Stomach (tissue), 9 donors: ENCODE data around the gene CYB5D1. TPM values are rescaled to one million over a fixed set of nuclear protein-coding genes. Genes with fewer than 3 reads are reported as not detected.
"Not testable (repeated sequence)": the region's sequence is repeated elsewhere in the genome, so short reads cannot be mapped to it uniquely, and the experiment has no call there.

Experiments used
- DNase-seq, 2 donors: peaks; one replicate each; pipeline versions ENCODE4 v3.0.0 to v3.0.0-alpha.2; 2013 to 2019
- H3K27ac ChIP-seq, 5 donors: fragments of 200-600 bp in 4 of 5; sonication (generic) in 4 of 5; one replicate each; pipeline ENCODE4 v1.5.1; 2013 to 2019; ENCODE audit warnings: mild to moderate bottlenecking in 1 of 5, moderate library complexity in 1 of 5
- H3K27me3 ChIP-seq, 3 donors: fragments of 200-600 bp; sonication (generic); one replicate each; pipeline ENCODE4 v1.5.1; 2017 to 2019; ENCODE audit warnings: mixed run types in 1 of 3
- H3K36me3 ChIP-seq, 4 donors: fragments of 200-600 bp; sonication (generic); 1 replicate in 3 of 4; 2 replicates in 1 of 4; pipeline ENCODE4 v1.5.1; 2016 to 2019
- H3K4me1 ChIP-seq, 4 donors: fragments of 200-600 bp; sonication (generic); one replicate each; pipeline ENCODE4 v1.5.1; 2016 to 2019
- H3K4me3 ChIP-seq, 4 donors: fragments of 200-600 bp; sonication (generic) in 3 of 4; one replicate each; pipeline ENCODE4 v1.5.1; 2016 to 2019; ENCODE audit warnings: mild to moderate bottlenecking in 1 of 4
- H3K9me3 ChIP-seq, 4 donors: fragments of 200-600 bp; sonication (generic); one replicate each; pipeline ENCODE4 v1.5.1; 2016 to 2019
- EP300 ChIP-seq: sonication (generic); formaldehyde crosslinking; IDR thresholded peaks from one replicate; pipeline ENCODE4 v1.6.1; 2017; ENCODE audit warnings: antibody characterized with exemption
- POLR2A ChIP-seq, 4 donors: fragments of 450-650 bp; IDR thresholded peaks; one replicate each; pipeline ENCODE4 v1.6.1; 2016; ENCODE audit warnings: antibody characterized with exemption in 4 of 4, control low read depth in 2 of 4, mild to moderate bottlenecking in 1 of 4, moderate library complexity in 1 of 4
- POLR2AphosphoS5 ChIP-seq, 3 donors: sonication (generic); formaldehyde crosslinking; IDR thresholded peaks; one replicate each; pipeline ENCODE4 v1.6.1; 2016; ENCODE audit warnings: antibody characterized with exemption in 3 of 3
- WGBS, 5 donors: extraction: QIAGEN DNeasy Blood & Tissue Kit in 3 of 5; methylation state at CpG; one replicate each; pipeline versions ENCODE4 v1.1.5 to v1.1.7; 2013 to 2018; 5-methylcytosine and 5-hydroxymethylcytosine counted together
- intact Hi-C: fragments of 100-400 bp; cut with DNase I; formaldehyde crosslinking; loops from one replicate; pipeline ENCODE4 v1.15.1; 2023; ENCODE audit warnings: low total_unique reads
- polyA plus RNA-seq, 3 donors: library from polyadenylated mRNA; stranded (reverse); fragments of 200-250 nt; gene quantifications; one replicate each; pipeline ENCODE4 v1.2.3, GENCODE V29; 2013
- total RNA-seq, 5 donors: library from RNA; depleted of rRNA; stranded (reverse); fragments of >200 nt; gene quantifications; one replicate each; pipeline versions ENCODE4 v1.1.0 to v1.2.3, GENCODE V29; 2014 to 2016
- TF ChIP-seq, protein P1 (sequence below), 7 experiments: fragments of 450-650 bp in 4 of 7; fragments of 200-600 bp in 3 of 7; sonication (generic) in 3 of 7; IDR thresholded peaks; one replicate each; pipeline ENCODE4 v1.5.1; 2016 to 2019; ENCODE audit warnings: antibody characterized with exemption in 7 of 7, control low read depth in 2 of 7, mild to moderate bottlenecking in 1 of 7
- donor health status: healthy with polysubstance abuse.
- donor health status: Bipolar disorder and iron deficiency.
- donor health status: healthy.

The CYB5D1 gene
- total and polyA plus RNA-seq, 8 donors = 1.8 to 12.0 (median 4.9) TPM; not detected in 1

DNA sequence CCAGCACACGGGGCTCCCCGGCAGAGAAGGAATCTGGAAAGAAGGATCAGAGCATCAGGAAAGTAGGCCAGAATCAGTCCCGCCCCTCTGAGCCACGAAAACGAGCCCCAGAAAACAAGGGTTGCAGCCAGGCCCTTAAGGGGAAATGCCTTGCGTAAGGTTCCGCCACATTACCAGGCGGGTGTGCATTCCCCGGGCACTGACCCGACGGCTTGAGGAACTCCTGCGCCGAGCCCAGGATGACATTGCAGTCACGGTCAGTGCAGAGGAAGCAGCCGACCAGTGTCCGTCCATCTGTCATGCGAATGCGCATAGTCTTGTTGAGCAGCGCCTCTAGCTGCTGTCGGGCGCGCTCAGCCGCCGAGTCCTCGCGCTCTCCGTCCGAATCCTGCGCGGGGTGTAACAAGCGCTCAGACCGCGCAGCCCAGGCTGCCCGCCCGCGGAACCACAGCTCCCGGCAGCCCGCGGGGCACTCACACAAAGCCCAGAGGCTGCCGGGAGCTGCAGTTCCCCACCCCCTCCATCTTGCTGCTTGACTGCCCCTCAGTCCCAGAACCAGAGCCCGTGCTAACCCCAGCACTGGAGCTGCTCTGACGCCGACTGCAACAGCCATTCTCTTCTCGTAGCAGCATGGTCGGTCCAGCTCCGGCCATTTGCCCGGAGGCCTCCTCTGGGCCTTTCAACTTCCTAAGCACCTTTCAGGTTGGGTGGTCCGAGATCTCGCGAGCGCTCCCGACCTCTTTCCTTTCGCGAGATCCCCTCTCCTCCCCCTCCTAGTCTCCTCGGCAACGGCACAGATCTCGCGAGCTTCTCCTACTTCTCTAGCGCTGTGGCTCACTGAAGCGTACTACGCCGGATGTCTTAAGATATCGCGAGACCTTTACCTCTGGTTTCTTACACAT, 741 bp upstream of the CYB5D1 start, which contains the start of gene NAA38:
Gene NAA38, minus strand, starts transcription at position 749 of the 902 bp plus-strand sequence. Its CDS starts 96 bp downstream, at position 653.
- 0 to 1% (median 0%) methylated on average over 29 to 64 of the region's 64 CpGs for WGBS, 5 donors
- peaks cover 19 to 55% (median 43%) of the 10 kb centered on the region in 4 donors for H3K36me3 ChIP-seq
- no peaks in the 10 kb centered on the region for H3K27me3 ChIP-seq
- H3K27ac ChIP-seq = peak within 1 kb of the TSS; percentile 93 to 96 (median 94)
- H3K4me3 ChIP-seq = peak within 1 kb of the TSS; percentile 64 to 77 (median 68)
- intact Hi-C loops = loop anchor here (10.0 kb wide), 1 partner anchor 112 kb away; no protein-coding TSS in a partner anchor
- no peaks in the 10 kb centered on the region for H3K9me3 ChIP-seq
- peaks cover 33 to 51% (median 43%) of the 10 kb centered on the region in 4 donors for H3K4me1 ChIP-seq
- TF ChIP-seq, protein P1, sequence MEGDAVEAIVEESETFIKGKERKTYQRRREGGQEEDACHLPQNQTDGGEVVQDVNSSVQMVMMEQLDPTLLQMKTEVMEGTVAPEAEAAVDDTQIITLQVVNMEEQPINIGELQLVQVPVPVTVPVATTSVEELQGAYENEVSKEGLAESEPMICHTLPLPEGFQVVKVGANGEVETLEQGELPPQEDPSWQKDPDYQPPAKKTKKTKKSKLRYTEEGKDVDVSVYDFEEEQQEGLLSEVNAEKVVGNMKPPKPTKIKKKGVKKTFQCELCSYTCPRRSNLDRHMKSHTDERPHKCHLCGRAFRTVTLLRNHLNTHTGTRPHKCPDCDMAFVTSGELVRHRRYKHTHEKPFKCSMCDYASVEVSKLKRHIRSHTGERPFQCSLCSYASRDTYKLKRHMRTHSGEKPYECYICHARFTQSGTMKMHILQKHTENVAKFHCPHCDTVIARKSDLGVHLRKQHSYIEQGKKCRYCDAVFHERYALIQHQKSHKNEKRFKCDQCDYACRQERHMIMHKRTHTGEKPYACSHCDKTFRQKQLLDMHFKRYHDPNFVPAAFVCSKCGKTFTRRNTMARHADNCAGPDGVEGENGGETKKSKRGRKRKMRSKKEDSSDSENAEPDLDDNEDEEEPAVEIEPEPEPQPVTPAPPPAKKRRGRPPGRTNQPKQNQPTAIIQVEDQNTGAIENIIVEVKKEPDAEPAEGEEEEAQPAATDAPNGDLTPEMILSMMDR (IDR thresholded peaks at IDR 0.05) = peak in 4 of 7 experiments; percentile 9 to 71 (median 40)
- TF ChIP-seq EP300 = no peak
- TF ChIP-seq POLR2AphosphoS5 (IDR thresholded peaks at IDR 0.05) = peak; percentile 79 to 92 (median 89)
- peak; percentile 96 to 99 for DNase-seq

DNA sequence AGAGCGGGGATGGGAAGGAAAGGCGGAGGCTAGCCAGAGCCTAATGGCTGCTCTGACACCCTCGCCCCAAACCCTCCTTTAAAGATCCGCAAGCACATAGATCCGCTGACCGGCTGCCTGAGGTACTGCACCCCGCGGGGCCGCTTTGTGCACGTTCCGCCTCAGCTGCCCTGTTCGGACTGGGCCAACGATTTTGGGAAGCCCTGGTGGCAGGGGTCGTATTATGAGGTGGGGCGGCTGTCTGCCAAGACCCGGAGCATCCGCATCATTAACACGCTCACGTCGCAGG, 663 bp downstream of the CYB5D1 start:
- DNase-seq = peak in 1 of 2 donors; percentile 79
- H3K4me3 ChIP-seq = peak overlapping the region; percentile 64 to 77 (median 68)
- peaks cover 6 to 41% (median 29%) of the 10 kb centered on the region in 4 donors for H3K36me3 ChIP-seq
- no peaks in the 10 kb centered on the region for H3K27me3 ChIP-seq
- intact Hi-C loops = loop anchor here (10.0 kb wide), 1 partner anchor 114 kb away; no protein-coding TSS in a partner anchor
- H3K27ac ChIP-seq = peak overlapping the region; percentile 93 to 96 (median 94)
- no peak for TF ChIP-seq EP300
- TF ChIP-seq, protein P1 (IDR thresholded peaks at IDR 0.05) = peak in 4 of 7 experiments; percentile 24 to 49 (median 44)
- TF ChIP-seq POLR2A (IDR thresholded peaks at IDR 0.05) = no peak
- no peak for TF ChIP-seq POLR2AphosphoS5 (IDR thresholded peaks at IDR 0.05)
- WGBS, 5 donors = 19 to 32% (median 23%) methylated on average over 20 of the region's 20 CpGs
- H3K4me1 ChIP-seq = peaks cover 36 to 56% (median 46%) of the 10 kb centered on the region in 4 donors
- H3K9me3 ChIP-seq = no peaks in the 10 kb centered on the region

DNA sequence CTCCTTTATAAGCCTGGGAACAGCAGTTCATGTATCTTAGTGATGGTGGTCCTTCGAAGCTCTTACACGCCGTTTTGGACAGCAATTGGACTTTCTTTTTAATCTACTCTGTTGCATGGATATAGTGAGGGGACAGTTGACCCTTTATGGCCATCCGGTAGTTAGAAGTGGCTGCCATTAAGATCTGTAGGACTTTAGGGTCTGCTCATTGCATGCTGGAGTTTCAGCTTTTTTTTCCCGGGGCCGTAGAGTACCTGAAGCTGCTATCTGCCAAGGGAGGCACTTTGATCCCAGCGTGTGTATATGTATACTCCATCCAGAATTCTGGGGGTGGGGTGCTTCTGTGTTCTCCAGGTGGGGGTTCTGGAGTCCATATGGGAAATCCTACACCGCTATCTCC, 1.2 kb downstream of the CYB5D1 start:
- peak in 1 of 2 donors; percentile 7 for DNase-seq
- Histone ChIP-seq H3K4me1 (peaks cover 36 to 59% (median 49%) of the 10 kb centered on the region in 4 donors), H3K9me3 (no peaks in the 10 kb centered on the region), H3K27me3 (no peaks in the 10 kb centered on the region), H3K36me3 (peaks cover under 1 to 35% (median 25%) of the 10 kb centered on the region in 4 donors), H3K27ac (peak overlapping the region in 3 of 5 donors; percentile 94 to 96 (median 94)), H3K4me3 (peak overlapping the region; percentile 64 to 77 (median 68))
- intact Hi-C loops = loop anchor here (10.0 kb wide), 1 partner anchor 114 kb away; no protein-coding TSS in a partner anchor
- 69 to 80% (median 75%) methylated on average over 8 of the region's 8 CpGs for WGBS, 5 donors
- TF ChIP-seq, protein P1 (IDR thresholded peaks at IDR 0.05) = no peak
- TF ChIP-seq EP300 (no peak), POLR2A (IDR thresholded peaks at IDR 0.05) (no peak), POLR2AphosphoS5 (IDR thresholded peaks at IDR 0.05) (no peak)

DNA sequence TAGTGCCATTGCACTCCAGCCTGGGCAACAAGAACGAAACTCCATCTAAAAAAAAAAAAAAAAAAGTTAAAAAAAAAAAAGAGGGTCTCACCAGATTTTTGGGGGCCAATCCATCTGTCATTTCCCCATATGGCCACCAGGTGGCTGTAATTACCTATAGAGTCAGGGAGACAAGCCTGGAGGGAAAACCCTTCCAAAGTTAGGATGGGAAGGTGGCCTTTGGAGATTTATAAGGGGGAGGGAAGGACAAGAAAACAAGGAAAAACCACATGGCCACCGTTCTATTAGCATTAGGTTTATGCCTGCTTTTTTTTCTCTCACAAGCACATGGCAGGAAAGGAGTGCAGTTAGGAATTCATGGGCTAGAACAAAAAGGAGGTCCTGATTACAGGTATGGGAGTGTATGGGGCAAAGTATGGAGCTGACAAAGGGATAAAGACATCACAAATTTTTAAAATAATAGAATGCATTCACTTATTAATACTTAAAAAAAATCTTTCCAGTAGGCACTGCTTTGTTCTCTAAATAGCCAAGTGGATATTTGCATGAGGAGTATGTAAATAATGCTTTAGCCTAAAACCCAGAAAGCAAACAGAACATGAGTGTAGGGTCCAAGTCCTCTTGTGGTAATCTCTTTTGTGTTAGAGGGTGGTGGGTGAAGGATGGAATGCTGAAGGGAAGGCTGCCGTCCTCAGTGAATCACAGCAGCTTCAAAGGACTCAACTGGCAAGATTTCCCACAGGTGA, 5.1 kb downstream of the CYB5D1 start:
- H3K9me3 ChIP-seq = no peaks in the 10 kb centered on the region
- intact Hi-C loops = no loop called here
- TF ChIP-seq, protein P1 (IDR thresholded peaks at IDR 0.05) = peak in 6 of 7 experiments; percentile 34 to 95 (median 85)
- TF ChIP-seq POLR2AphosphoS5 (IDR thresholded peaks at IDR 0.05) (no peak), EP300 (no peak)
- peak overlapping the region in 3 of 5 donors; percentile 7 to 34 (median 18) for H3K27ac ChIP-seq
- DNase-seq = peak in 1 of 2 donors; percentile 77
- WGBS, 5 donors = 13 to 23% (median 18%) methylated on average over 3 of the region's 3 CpGs
- no peaks in the 10 kb centered on the region for H3K27me3 ChIP-seq
- peaks cover 19 to 39% (median 32%) of the 10 kb centered on the region in 4 donors for H3K4me1 ChIP-seq
- no peak overlapping the region for H3K4me3 ChIP-seq
- peaks cover 0 to 30% (median 15%) of the 10 kb centered on the region in 4 donors for H3K36me3 ChIP-seq

DNA sequence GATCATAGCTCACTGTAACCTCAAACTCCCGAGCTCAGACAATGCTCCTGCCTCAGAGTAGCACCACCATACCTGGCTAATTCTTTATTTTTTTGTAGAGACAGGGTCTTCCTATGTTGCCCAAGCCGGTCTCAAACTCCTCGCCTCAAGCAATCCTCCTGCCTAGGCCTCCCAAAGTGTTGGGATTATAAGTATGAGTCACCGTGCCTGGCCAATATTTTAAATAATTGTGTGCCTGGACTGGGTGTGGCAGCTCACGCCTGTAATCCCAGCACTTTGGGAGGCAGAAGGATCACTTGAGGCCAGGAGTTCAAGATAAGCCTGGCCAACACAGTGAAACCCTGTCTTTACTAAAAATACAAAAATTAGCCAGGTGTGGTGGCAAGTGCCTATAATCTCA, 6.6 kb downstream of the CYB5D1 start:
- peaks cover 6 to 34% (median 19%) of the 10 kb centered on the region in 4 donors for H3K4me1 ChIP-seq
- intact Hi-C loops, DNase-seq, H3K9me3 ChIP-seq, H3K4me3 ChIP-seq, H3K27me3 ChIP-seq, H3K27ac ChIP-seq: not testable (repeated sequence)
- 55 to 72% (median 64%) methylated on average over 5 of the region's 5 CpGs for WGBS, 5 donors
- peaks cover 0 to 32% (median 15%) of the 10 kb centered on the region in 4 donors for H3K36me3 ChIP-seq
